ENCODE results near the gene IPO4.

The IPO4 gene

DNA sequence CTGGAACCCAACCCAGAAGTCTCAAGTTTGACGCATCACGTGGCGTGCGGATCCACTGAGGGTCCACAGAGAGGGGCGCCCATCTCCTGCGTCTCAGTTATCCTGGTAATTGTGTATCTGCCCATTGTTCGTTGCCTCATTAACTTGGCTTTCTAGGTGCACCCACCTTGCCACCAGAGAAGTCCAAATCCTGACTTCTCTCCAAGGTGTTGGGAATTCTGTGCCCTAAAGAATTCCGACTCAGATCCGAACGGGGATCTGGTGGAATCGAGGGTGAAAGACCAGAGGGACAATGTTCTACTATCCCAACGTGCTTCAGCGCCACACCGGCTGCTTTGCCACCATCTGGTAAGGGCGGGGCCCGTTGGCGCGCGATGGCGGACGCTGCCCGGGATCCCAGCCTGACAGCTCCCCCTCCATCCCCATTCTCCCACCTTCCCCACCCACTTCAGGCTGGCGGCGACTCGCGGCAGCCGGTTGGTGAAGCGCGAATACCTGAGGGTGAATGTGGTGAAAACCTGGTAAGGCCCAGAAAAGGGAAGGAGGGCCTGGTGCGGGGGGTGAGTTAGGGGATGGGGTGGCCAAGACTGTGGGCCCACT lies 16.3 kb downstream of the IPO4 start:
- no peak for DNase-seq (ENCODE audit: low read depth)
- peak overlapping the region; percentile 9 for H3K4me3 ChIP-seq (ENCODE audit: control insufficient read depth, low read depth, low read length)
- TF ChIP-seq, protein P1, sequence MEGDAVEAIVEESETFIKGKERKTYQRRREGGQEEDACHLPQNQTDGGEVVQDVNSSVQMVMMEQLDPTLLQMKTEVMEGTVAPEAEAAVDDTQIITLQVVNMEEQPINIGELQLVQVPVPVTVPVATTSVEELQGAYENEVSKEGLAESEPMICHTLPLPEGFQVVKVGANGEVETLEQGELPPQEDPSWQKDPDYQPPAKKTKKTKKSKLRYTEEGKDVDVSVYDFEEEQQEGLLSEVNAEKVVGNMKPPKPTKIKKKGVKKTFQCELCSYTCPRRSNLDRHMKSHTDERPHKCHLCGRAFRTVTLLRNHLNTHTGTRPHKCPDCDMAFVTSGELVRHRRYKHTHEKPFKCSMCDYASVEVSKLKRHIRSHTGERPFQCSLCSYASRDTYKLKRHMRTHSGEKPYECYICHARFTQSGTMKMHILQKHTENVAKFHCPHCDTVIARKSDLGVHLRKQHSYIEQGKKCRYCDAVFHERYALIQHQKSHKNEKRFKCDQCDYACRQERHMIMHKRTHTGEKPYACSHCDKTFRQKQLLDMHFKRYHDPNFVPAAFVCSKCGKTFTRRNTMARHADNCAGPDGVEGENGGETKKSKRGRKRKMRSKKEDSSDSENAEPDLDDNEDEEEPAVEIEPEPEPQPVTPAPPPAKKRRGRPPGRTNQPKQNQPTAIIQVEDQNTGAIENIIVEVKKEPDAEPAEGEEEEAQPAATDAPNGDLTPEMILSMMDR (conservative IDR thresholded peaks at IDR 0.05; ENCODE audit: control insufficient read depth, insufficient read depth, low read depth, low read length), result no peak

- peak within 1 kb of the TSS; percentile 9 for H3K4me3 ChIP-seq (ENCODE audit: control insufficient read depth, low read depth, low read length)
- peak; percentile 68 for DNase-seq (ENCODE audit: low read depth)
- TF ChIP-seq, protein P1 (conservative IDR thresholded peaks at IDR 0.05; ENCODE audit: control insufficient read depth, insufficient read depth, low read depth, low read length), result no peak
Measured at GRCh38 chr14:24171422-24172260, 17.0 kb downstream of the IPO4 start, which contains the start of gene REC8. TSS of gene REC8 (plus strand) at chr14:24172080. CDS start at chr14:24172553, 473 bp downstream.

- TF ChIP-seq, protein P1 (conservative IDR thresholded peaks at IDR 0.05; ENCODE audit: control insufficient read depth, insufficient read depth, low read depth, low read length), result no peak
- no peak overlapping the region for H3K4me3 ChIP-seq (ENCODE audit: control insufficient read depth, low read depth, low read length)
- no peak for DNase-seq (ENCODE audit: low read depth)
Measured at GRCh38 chr14:24167469-24168114, 21.0 kb downstream of the IPO4 start.

- no peak overlapping the region for H3K4me3 ChIP-seq (ENCODE audit: control insufficient read depth, low read depth, low read length)
- TF ChIP-seq, protein P1 (conservative IDR thresholded peaks at IDR 0.05; ENCODE audit: control insufficient read depth, insufficient read depth, low read depth, low read length), result no peak
- DNase-seq (ENCODE audit: low read depth), result no peak
Measured at GRCh38 chr14:24165785-24166184, 22.8 kb downstream of the IPO4 start.

- TF ChIP-seq, protein P1 (conservative IDR thresholded peaks at IDR 0.05; ENCODE audit: control insufficient read depth, insufficient read depth, low read depth, low read length), result no peak
Measured at GRCh38 chr14:24164518-24164991, 24.1 kb downstream of the IPO4 start.

GRCh38 chr14:24162093-24162492 lies 26.5 kb downstream of the IPO4 start:
- TF ChIP-seq, protein P1 (conservative IDR thresholded peaks at IDR 0.05; ENCODE audit: control insufficient read depth, insufficient read depth, low read depth, low read length), result no peak
- peak; percentile 48 for DNase-seq (ENCODE audit: low read depth)

More at GRCh38 chr14:24164518-24164991, 24.1 kb downstream of the IPO4 start:
- DNase-seq (ENCODE audit: low read depth), result no peak
- no peak overlapping the region for H3K4me3 ChIP-seq (ENCODE audit: control insufficient read depth, low read depth, low read length)

More at GRCh38 chr14:24162093-24162492, 26.5 kb downstream of the IPO4 start:
- H3K4me3 ChIP-seq (ENCODE audit: control insufficient read depth, low read depth, low read length), result peak overlapping the region; percentile 84
